HCT116 (cell line): Measurements from ENCODE around the gene SLFN11. TPM values are rescaled to one million over a fixed set of nuclear protein-coding genes. Genes with fewer than 3 reads are reported as not detected.

ENCODE experiments used
- ATAC-seq: fragments of 200-7000 bp; cut with Tn5 transposase; 2 replicates; pipeline ENCODE4 v1.9.1; 2020; ENCODE audit warnings: mild to moderate bottlenecking, moderate library complexity
- BruUV-seq: library from RNA; stranded (reverse); fragments of 400-500 nt; replicated peaks from 2 replicates; lab custom pipeline; 2021; lab: Mats Ljungman, UMichigan
- CTCF ChIA-PET: fragments of 300-600 bp; sonication (Branson Sonifier 250); formaldehyde crosslinking; loops from one replicate; lab custom pipeline; 2021; ENCODE audit warnings: antibody characterized with exemption; lab: Charles Lee
- POLR2A ChIA-PET: fragments of 300-600, 350-600 bp; sonication (Branson Sonifier 250); formaldehyde crosslinking; loops from one replicate; lab custom pipeline; 2021; ENCODE audit warnings: antibody characterized with exemption; lab: Charles Lee
- RAD21 ChIA-PET, 2 experiments: fragments of 300-600 bp; sonication (Branson Sonifier 250); formaldehyde crosslinking; loops; one replicate each; lab custom pipeline; 2023; ENCODE audit warnings: low total read pairs in 2 of 2; ENCODE audit not compliant: uncharacterized antibody in 2 of 2, unreplicated experiment in 2 of 2, low non-redundant PET in 1 of 2; lab: Charles Lee
- DNase-seq: peaks from one replicate; pipeline ENCODE4 v3.0.0-alpha.2; 2010; ENCODE audit warnings: low read depth, low spot score
- H2AFZ ChIP-seq: fragments of 200-600 bp; shearing (Covaris generic), sonication (generic); 2 replicates; pipeline ENCODE4 v1.6.1; 2017; ENCODE audit warnings: low read depth, mixed run types, mixed read lengths, antibody characterized with exemption, low read length; ENCODE audit not compliant: poor library complexity, severe bottlenecking
- H3K27ac ChIP-seq: 2 replicates; pipeline ENCODE4 v1.5.1; 2012; ENCODE audit warnings: low read depth, low read length
- H3K27me3 ChIP-seq: fragments of 200-600 bp; sonication (generic); 2 replicates; pipeline ENCODE4 v1.6.1; 2016; ENCODE audit warnings: mixed run types, low read length, mixed read lengths; ENCODE audit not compliant: insufficient read depth
- H3K36me3 ChIP-seq, 2 experiments: fragments of 200-500 bp in 1 of 2; fragments of 200-600 bp in 1 of 2; sonication (Bioruptor generic) in 1 of 2; sonication (generic) in 1 of 2; 2 replicates each; pipeline versions ENCODE4 v1.5.1 to v1.6.1; 2014 to 2016; ENCODE audit warnings: low read length in 2 of 2, inconsistent platforms in 1 of 2, mixed read lengths in 1 of 2, mixed run types in 1 of 2; ENCODE audit not compliant: insufficient read depth in 2 of 2, control insufficient read depth in 1 of 2
- H3K4me1 ChIP-seq, 2 experiments: fragments of 200-600 bp in 1 of 2; sonication (generic) in 1 of 2; 2 replicates each; pipeline versions ENCODE4 v1.5.1 to v1.6.1; 2012 to 2017; ENCODE audit warnings: low read length in 2 of 2, inconsistent platforms in 1 of 2, mild to moderate bottlenecking in 1 of 2, mixed read lengths in 1 of 2, mixed run types in 1 of 2, moderate library complexity in 1 of 2; ENCODE audit not compliant: insufficient read depth in 2 of 2, control insufficient read depth in 1 of 2
- H3K4me2 ChIP-seq: fragments of 200-600 bp; sonication (generic); 2 replicates; pipeline ENCODE4 v1.6.1; 2017; ENCODE audit warnings: mixed run types, low read length, mixed read lengths
- H3K4me3 ChIP-seq, 2 experiments: fragments of 200-600 bp in 1 of 2; sonication (generic) in 1 of 2; replicated peaks in 1 of 2; 2 replicates each; pipeline ENCODE4 v1.5.1; 2011 to 2016; ENCODE audit warnings: low read length in 2 of 2, control low read depth in 1 of 2, low read depth in 1 of 2, mild to moderate bottlenecking in 1 of 2, mixed read lengths in 1 of 2, mixed run types in 1 of 2
- H3K79me2 ChIP-seq: fragments of 200-600 bp; sonication (generic); 2 replicates; pipeline ENCODE4 v1.6.1; 2017; ENCODE audit warnings: mild to moderate bottlenecking, mixed run types, low read length, moderate library complexity, mixed read lengths; ENCODE audit not compliant: insufficient read depth
- H3K9ac ChIP-seq: fragments of 200-600 bp; sonication (generic); 2 replicates; pipeline ENCODE4 v1.6.1; 2016; ENCODE audit warnings: low read length, mixed read lengths
- H3K9me2 ChIP-seq: fragments of 200-600 bp; sonication (generic), shearing (Covaris generic); 2 replicates; pipeline ENCODE4 v1.6.1; 2017; ENCODE audit warnings: mixed run types, mild to moderate bottlenecking, moderate library complexity; ENCODE audit not compliant: insufficient read depth
- H3K9me3 ChIP-seq, 2 experiments: fragments of 200-500 bp in 1 of 2; fragments of 200-600 bp in 1 of 2; sonication (Bioruptor generic) in 1 of 2; sonication (generic) in 1 of 2; 2 replicates each; pipeline ENCODE4 v1.6.1; 2014 to 2017; ENCODE audit warnings: low read length in 2 of 2, mixed read lengths in 2 of 2, inconsistent platforms in 1 of 2, low read depth in 1 of 2, mild to moderate bottlenecking in 1 of 2, mixed run types in 1 of 2, moderate library complexity in 1 of 2; ENCODE audit not compliant: control insufficient read depth in 1 of 2, insufficient read depth in 1 of 2
- H4K20me1 ChIP-seq: fragments of 200-600 bp; sonication (generic), shearing (Covaris generic); 2 replicates; pipeline ENCODE4 v1.6.1; 2017; ENCODE audit warnings: mixed run types, mild to moderate bottlenecking, moderate library complexity; ENCODE audit not compliant: insufficient read depth
- FOSL1 ChIP-seq: IDR thresholded peaks from 2 replicates; pipeline ENCODE4 v1.6.1; 2012; ENCODE audit warnings: low read depth
- RAD21 ChIP-seq: IDR thresholded peaks from 2 replicates; pipeline ENCODE4 v1.6.1; 2012; ENCODE audit warnings: low read depth, mild to moderate bottlenecking
- SRF ChIP-seq: IDR thresholded peaks from 2 replicates; pipeline ENCODE4 v1.6.1; 2012; ENCODE audit warnings: low read depth
- ZNF274 ChIP-seq: fragments of 200-500 bp; sonication (Bioruptor generic); IDR thresholded peaks from 2 replicates; pipeline ENCODE4 v1.6.1; 2014; ENCODE audit warnings: mild to moderate bottlenecking, low read depth, low read length, inconsistent platforms
- intact Hi-C: fragments of 100-400 bp; cut with micrococcal nuclease; formaldehyde crosslinking; loops from 2 replicates; pipeline ENCODE4 v1.10.0; 2022
- total RNA-seq: library from RNA; stranded (reverse); gene quantifications from one replicate; pipeline ENCODE4 v1.2.1, GENCODE V29; 2021; ENCODE audit not compliant: unreplicated experiment

SLFN11 gene
- total RNA-seq, 1 experiment from 2014 or later: not detected

- CTCF ChIA-PET: no interaction called here
- no peaks in the 10 kb centered on the region for H3K9me2 ChIP-seq
- DNase-seq (no peak), ATAC-seq (no peak)
- H3K9me3 ChIP-seq: no peaks in the 10 kb centered on the region
- no peak overlapping the region for H3K4me3 ChIP-seq
- H3K36me3 ChIP-seq: no peaks in the 10 kb centered on the region
- peaks cover 24% of the 10 kb centered on the region for H3K27me3 ChIP-seq
- no peaks in the 10 kb centered on the region; the same call in 1 of the 2 replicates for H4K20me1 ChIP-seq
- no peak overlapping the region for H3K9ac ChIP-seq
- no peak for TF ChIP-seq SRF
- TF ChIP-seq, all 23 proteins: peak for 0
- ChIA-PET POLR2A (no interaction called here), RAD21 (no interaction called here)
- Histone ChIP-seq H3K27ac (no peak overlapping the region), H2AFZ (no peak overlapping the region), H3K4me1 (no peaks in the 10 kb centered on the region), H3K4me2 (no peak overlapping the region), H3K79me2 (no peaks in the 10 kb centered on the region)
- intact Hi-C loops: no loop called here
- BruUV-seq: no TSS peak
Measured at GRCh38 chr17:35374766-35375344, 1.4 kb upstream of the SLFN11 start.

GRCh38 chr17:35373984-35374765 is 754 bp upstream of the SLFN11 start:
- ChIA-PET RAD21 (no interaction called here), POLR2A (no interaction called here), CTCF (no interaction called here)
- Histone ChIP-seq H3K9me2 (no peaks in the 10 kb centered on the region), H3K27ac (no peak overlapping the region), H3K36me3 (no peaks in the 10 kb centered on the region), H3K4me1 (no peaks in the 10 kb centered on the region), H4K20me1 (no peaks in the 10 kb centered on the region; the same call in 1 of the 2 replicates), H3K79me2 (no peaks in the 10 kb centered on the region), H3K4me3 (no peak overlapping the region), H2AFZ (no peak overlapping the region), H3K9me3 (no peaks in the 10 kb centered on the region), H3K4me2 (no peak overlapping the region), H3K9ac (no peak overlapping the region), H3K27me3 (peaks cover 27% of the 10 kb centered on the region)
- DNase-seq (no peak), ATAC-seq (no peak)
- TF ChIP-seq FOSL1 (no peak), RAD21 (no peak), ZNF274 (no peak)
- intact Hi-C loops: no loop called here
- no TSS peak for BruUV-seq
